ENCODE data around the gene MMEL1.

- no peak for TF ChIP-seq POLR2A (IDR thresholded peaks at IDR 0.05; ENCODE audit: low read depth)
- TF ChIP-seq, protein P1, sequence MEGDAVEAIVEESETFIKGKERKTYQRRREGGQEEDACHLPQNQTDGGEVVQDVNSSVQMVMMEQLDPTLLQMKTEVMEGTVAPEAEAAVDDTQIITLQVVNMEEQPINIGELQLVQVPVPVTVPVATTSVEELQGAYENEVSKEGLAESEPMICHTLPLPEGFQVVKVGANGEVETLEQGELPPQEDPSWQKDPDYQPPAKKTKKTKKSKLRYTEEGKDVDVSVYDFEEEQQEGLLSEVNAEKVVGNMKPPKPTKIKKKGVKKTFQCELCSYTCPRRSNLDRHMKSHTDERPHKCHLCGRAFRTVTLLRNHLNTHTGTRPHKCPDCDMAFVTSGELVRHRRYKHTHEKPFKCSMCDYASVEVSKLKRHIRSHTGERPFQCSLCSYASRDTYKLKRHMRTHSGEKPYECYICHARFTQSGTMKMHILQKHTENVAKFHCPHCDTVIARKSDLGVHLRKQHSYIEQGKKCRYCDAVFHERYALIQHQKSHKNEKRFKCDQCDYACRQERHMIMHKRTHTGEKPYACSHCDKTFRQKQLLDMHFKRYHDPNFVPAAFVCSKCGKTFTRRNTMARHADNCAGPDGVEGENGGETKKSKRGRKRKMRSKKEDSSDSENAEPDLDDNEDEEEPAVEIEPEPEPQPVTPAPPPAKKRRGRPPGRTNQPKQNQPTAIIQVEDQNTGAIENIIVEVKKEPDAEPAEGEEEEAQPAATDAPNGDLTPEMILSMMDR (IDR thresholded peaks at IDR 0.05), result no peak
- no peak for TF ChIP-seq POLR2AphosphoS5 (IDR thresholded peaks at IDR 0.05)
Observed at GRCh38 chr1:2646837-2647236, 14.0 kb upstream of the MMEL1 start.
